Subcutaneous adipose tissue (tissue), 4 donors: Measurements from ENCODE around the gene PPCDC. TPM values are rescaled to one million over a fixed set of nuclear protein-coding genes. Genes with fewer than 3 reads are reported as not detected.

Experiments used
- total RNA-seq, 4 donors: library from RNA; depleted of rRNA; stranded (reverse); fragments of >200 nt; gene quantifications; one replicate each; pipeline ENCODE4 v1.1.0, GENCODE V29; 2016
- TF ChIP-seq, protein P1 (sequence below): fragments of 450-650 bp; IDR thresholded peaks from one replicate; pipeline ENCODE4 v1.5.1; 2016; ENCODE audit warnings: low read depth, mild to moderate bottlenecking, control low read depth, antibody characterized with exemption, moderate library complexity

Gene PPCDC
- total RNA-seq, 4 donors from 2014 or later, result 10.5 to 20.2 (median 14.5) TPM

DNA sequence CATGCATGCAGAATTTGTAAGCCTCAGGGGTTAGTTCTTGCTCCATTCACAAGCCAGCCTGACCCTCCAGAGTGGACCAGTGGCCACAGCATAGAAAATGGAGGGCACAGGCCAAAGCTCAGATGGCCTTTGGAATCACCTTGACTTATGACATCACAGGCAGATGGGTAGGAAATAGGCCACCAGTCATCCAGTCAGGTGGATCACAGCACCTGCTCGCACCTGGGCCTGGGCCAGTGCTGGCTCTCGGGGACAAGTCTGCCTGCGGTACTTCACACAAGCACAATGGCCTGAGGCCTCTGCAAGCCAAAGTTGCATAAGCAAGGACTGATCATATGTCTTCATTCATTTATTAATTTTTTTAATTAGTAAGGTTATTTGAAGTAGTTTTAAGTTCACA lies 39.3 kb downstream of the PPCDC start:
- TF ChIP-seq, protein P1, sequence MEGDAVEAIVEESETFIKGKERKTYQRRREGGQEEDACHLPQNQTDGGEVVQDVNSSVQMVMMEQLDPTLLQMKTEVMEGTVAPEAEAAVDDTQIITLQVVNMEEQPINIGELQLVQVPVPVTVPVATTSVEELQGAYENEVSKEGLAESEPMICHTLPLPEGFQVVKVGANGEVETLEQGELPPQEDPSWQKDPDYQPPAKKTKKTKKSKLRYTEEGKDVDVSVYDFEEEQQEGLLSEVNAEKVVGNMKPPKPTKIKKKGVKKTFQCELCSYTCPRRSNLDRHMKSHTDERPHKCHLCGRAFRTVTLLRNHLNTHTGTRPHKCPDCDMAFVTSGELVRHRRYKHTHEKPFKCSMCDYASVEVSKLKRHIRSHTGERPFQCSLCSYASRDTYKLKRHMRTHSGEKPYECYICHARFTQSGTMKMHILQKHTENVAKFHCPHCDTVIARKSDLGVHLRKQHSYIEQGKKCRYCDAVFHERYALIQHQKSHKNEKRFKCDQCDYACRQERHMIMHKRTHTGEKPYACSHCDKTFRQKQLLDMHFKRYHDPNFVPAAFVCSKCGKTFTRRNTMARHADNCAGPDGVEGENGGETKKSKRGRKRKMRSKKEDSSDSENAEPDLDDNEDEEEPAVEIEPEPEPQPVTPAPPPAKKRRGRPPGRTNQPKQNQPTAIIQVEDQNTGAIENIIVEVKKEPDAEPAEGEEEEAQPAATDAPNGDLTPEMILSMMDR, result no peak

DNA sequence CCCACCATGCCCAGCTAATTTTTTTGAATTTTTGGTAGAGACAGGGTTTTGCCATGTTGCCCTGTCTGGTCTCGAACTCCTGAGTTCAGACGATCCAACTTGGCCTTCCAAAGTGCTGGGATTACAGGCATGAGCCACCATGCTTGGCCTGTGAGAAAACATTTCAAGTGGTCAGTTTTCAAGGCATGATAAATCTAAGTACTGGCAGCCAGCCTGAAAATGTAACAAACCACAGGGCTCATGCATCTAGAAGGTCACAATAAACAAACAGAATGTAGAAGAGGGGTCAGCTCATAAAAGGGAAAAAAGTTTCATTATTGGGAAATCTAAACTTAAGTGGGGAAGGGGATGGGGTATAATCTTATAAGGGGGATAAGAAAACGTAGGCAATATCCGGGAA lies 39.9 kb downstream of the PPCDC start:
- TF ChIP-seq, protein P1, result no peak

DNA sequence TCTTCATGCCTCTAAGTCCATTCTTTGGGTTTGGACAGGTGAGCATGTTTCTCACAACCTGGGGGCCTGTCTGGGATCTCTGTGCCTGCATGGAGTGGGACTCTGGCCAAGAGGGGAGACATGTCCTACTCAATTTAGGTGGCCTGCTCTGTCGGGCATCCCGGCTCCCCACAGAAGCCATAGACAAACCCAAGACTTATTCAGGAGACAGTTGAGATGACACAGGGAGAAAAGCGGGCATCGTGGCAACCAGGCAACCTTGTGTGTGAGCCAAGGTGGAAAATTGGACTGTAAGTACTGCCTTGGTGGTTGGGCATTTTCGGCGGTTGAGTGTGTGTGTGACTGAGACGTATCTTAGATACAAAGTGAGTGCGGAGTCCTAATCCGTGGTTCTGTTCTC lies 40.5 kb downstream of the PPCDC start:
- TF ChIP-seq, protein P1, result no peak

DNA sequence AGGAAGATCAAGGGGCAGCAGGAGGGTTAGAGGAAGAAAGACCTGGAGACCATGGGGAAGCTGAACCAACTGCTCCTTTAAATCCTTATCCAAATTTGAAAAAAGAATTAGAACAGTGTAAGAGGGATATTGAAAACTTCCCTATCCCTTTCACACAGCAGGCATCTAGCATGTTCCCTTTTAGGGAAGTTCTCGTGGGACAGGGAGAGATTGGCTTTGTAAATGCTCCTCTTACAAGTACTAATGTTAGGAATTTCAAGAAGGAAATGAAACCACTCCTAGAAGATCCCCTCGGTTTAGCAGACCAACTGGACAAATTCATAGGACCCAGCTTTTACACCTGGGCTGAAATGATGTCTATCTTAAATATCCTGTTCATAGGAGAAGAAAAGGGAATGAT lies 41.5 kb downstream of the PPCDC start:
- TF ChIP-seq, protein P1, result no peak

DNA sequence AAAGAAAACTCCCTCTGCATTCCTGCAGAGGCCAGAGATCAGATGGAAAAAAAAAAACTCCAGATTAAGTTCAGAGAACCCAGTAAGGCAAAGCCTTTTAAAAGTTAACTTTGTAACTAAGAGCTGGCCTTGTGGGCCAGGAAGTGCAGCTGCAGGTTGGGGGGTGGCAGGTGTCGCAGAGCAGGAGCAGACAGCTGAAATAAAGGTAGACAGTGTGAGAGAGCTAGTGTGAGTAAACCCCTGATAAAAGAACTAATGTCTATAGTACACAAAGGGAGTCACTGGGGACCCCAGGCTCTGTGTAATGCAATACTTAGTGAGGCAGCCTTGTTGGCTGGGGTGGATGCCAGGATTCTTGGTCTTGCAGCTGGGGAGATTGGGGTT lies 42.1 kb downstream of the PPCDC start:
- TF ChIP-seq, protein P1, result no peak

DNA sequence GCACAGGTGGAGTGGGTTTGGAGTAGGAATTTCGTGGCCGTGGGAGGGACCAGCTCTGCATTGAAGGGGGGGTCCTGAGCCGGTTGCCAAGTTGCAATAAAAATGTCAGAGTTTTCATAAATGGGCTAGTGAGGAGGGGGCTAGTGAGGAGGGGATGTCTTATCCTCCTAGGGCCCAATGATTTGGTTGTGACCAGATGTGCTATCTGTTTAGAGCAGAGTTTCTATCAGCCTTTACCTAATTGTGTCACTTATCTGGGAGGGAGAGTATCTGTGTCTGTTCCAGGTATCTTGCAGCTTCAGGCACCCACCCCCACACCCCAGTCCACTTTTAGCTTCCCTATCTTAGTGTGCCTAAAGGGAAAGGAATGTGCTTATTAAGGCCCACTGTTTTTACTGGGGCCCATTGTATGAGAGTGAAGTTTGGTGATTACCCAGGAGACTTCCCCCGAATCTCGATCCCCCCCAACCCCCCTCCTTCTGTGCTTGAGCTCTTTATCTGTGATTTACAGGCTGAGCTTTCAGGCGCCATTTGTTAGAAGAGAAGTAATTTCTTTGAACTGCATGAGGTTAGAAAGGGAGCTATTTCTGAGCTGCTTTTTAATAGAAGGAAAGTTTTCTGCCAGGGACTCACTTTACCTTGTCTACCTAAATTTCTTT lies 42.6 kb downstream of the PPCDC start:
- TF ChIP-seq, protein P1, result no peak

DNA sequence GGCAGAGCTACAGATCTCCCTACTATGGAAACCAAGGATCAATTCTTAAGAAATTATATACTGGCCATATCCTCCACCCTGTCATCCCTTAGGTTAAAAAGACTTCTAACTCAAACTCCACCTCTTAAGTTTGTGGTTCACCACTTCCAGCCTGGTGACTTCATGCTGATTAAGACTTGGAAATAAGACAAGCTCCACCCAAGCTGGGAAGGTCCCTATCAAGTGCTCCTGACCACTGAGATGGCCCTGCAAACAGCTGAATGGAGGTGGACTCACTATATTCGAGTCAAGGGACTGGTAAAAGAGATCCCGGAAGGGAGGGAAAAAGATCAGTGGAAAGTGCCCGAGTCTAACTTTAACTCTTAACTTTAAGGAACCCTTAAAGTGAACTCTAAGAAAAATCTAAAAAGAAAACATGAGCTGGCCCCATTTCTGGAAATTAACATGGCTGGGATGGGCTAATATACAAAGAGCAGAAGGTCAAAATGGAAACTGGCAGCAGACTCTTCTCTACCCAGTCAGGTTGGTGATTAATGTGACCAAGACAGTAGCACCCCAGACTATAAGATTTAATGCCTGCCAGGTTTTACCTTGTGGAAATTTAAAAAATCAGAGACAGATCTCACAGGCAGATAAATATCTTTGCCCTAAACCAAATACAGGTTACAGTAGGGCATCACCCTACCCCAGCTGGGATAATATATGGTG lies 43.9 kb downstream of the PPCDC start:
- TF ChIP-seq, protein P1, result no peak
